Breast epithelium (tissue), 3 donors: ENCODE results near the gene TMEM179.

Experiments
- POLR2A ChIP-seq: fragments of 450-650 bp; IDR thresholded peaks from one replicate; pipeline ENCODE4 v1.6.1; 2016; ENCODE audit warnings: antibody characterized with exemption, mild to moderate bottlenecking, moderate library complexity
- POLR2AphosphoS5 ChIP-seq, 3 donors: sonication (generic); formaldehyde crosslinking; IDR thresholded peaks; one replicate each; pipeline ENCODE4 v1.6.1; 2017; ENCODE audit warnings: antibody characterized with exemption in 3 of 3
- TF ChIP-seq, protein P1 (sequence below), 3 donors: fragments of 450-650 bp; IDR thresholded peaks; one replicate each; pipeline ENCODE4 v1.5.1; 2016 to 2017; ENCODE audit warnings: antibody characterized with exemption in 3 of 3, mild to moderate bottlenecking in 3 of 3, moderate library complexity in 3 of 3

DNA sequence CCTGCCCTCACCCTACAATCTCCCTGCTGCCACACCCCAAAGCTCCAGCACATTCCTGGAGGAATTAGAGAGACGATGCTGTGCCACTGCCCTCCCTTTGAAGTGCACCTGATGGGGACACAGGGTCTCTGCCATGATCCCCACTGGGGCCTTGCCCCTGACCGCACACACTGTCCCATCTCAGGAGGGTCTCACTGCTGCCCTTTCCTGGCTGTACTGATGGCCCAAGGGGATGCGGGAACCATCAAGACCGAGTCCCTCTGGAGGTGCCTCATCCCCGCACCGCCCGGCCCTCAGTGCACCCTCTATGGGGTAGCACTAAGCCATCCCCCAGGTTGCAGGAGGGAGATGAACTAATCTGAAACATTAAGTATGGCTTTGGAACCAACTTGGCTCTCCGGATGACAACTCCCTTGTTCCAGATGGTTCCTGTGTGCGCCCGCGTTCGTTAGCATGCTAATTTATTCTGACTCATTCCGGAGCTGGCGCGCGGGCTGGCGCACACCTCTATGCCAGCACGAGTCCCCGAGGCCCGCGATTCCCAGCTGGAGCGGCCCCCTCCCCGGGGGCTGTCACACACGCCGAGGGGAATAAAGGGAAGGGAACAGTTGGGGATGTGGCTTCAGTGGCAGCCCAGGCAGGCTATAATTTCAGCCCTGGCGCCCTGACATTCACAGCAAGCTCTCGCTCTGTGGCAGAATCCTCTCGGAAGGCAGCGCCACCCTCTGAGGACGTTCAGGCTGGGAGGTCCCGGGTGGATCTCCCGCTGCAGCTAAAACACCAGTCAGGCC, 59.2 kb downstream of the TMEM179 start:
- TF ChIP-seq, protein P1, sequence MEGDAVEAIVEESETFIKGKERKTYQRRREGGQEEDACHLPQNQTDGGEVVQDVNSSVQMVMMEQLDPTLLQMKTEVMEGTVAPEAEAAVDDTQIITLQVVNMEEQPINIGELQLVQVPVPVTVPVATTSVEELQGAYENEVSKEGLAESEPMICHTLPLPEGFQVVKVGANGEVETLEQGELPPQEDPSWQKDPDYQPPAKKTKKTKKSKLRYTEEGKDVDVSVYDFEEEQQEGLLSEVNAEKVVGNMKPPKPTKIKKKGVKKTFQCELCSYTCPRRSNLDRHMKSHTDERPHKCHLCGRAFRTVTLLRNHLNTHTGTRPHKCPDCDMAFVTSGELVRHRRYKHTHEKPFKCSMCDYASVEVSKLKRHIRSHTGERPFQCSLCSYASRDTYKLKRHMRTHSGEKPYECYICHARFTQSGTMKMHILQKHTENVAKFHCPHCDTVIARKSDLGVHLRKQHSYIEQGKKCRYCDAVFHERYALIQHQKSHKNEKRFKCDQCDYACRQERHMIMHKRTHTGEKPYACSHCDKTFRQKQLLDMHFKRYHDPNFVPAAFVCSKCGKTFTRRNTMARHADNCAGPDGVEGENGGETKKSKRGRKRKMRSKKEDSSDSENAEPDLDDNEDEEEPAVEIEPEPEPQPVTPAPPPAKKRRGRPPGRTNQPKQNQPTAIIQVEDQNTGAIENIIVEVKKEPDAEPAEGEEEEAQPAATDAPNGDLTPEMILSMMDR (IDR thresholded peaks at IDR 0.05), result no peak
- TF ChIP-seq POLR2A (no peak), POLR2AphosphoS5 (IDR thresholded peaks at IDR 0.05) (no peak)
